GM12891 (cell line): Measurements from ENCODE around the gene VSX2.

Experiments used
- DNase-seq: peaks from one replicate; pipeline ENCODE4 v3.0.0; 2011; ENCODE audit warnings: low spot score; ENCODE audit not compliant: insufficient read length
- FAIRE-seq: peaks from 2 replicates; lab custom pipeline; 2011; peaks lifted over from hg19 to GRCh38; lab: Jason Lieb, UNC
- PAX5 ChIP-seq: IDR thresholded peaks from 2 replicates; pipeline ENCODE4 v1.6.1; 2011; ENCODE audit warnings: low read length, moderate library complexity, mild to moderate bottlenecking; ENCODE audit not compliant: insufficient read depth, severe bottlenecking
- POLR2A ChIP-seq: IDR thresholded peaks from 2 replicates; pipeline ENCODE4 v1.6.1; 2011; ENCODE audit warnings: low read depth, low read length, control low read depth
- POLR2AphosphoS5 ChIP-seq: IDR thresholded peaks from 2 replicates; pipeline ENCODE4 v1.6.1; 2011; ENCODE audit warnings: low read depth, low read length, control low read depth
- POU2F2 ChIP-seq: IDR thresholded peaks from 2 replicates; pipeline ENCODE4 v1.6.1; 2011; ENCODE audit warnings: low read depth, mild to moderate bottlenecking, control low read depth, low read length, moderate library complexity
- SPI1 ChIP-seq: IDR thresholded peaks from 2 replicates; pipeline ENCODE4 v1.6.1; 2011; ENCODE audit warnings: low read depth, low read length, control low read depth
- TAF1 ChIP-seq: IDR thresholded peaks from 2 replicates; pipeline ENCODE4 v1.6.1; 2011; ENCODE audit warnings: low read depth, low read length, control low read depth

The VSX2 gene

DNA sequence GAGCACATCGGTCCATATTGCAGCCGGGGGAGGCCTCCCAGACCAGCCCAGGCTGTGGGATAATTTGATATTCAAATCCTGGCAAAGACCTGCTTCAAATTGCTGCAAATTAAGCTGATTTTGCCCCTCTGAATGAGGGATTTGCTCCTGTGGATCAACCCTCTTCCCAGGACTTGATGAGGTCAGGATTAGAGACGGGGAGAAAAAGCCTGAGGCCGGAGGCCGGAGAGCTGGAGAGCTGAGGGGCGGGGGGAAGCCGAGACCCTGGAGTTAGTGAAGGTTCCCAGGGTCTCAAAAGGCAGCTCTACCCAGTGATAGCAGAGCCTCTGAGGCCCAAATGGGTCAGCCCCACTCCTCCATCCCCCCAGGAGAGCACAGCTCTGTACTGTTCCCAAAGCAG is 17.5 kb upstream of the VSX2 start:
- DNase-seq = no peak
- no peak for FAIRE-seq
- TF ChIP-seq TAF1 (no peak), POLR2A (no peak), SPI1 (no peak), PAX5 (no peak), POLR2AphosphoS5 (no peak), POU2F2 (no peak)

DNA sequence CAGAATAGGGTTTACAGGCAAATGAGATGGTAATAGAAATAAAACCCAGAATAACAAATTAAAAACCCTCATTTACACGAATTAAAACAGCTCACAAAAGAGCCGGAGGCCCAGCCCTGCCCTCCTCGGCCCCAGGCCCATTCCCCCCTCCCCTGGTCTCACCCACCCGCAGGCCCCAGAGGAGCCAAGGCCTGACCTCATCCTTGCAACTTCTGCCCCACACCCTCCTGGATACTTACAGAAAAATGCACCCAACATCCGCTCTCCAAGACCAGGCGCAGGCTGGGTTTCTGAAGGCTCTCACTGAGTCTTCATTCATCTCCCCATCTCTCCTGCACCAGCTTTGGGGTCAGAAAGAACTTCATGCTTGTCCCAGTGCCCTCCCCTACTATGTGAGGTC is 16.2 kb upstream of the VSX2 start:
- DNase-seq (no peak), FAIRE-seq (no peak)
- TF ChIP-seq PAX5 = no peak
- TF ChIP-seq POU2F2 = no peak
- TF ChIP-seq POLR2A = no peak
- TF ChIP-seq TAF1 = no peak
- TF ChIP-seq SPI1 = no peak
- TF ChIP-seq POLR2AphosphoS5 = no peak

DNA sequence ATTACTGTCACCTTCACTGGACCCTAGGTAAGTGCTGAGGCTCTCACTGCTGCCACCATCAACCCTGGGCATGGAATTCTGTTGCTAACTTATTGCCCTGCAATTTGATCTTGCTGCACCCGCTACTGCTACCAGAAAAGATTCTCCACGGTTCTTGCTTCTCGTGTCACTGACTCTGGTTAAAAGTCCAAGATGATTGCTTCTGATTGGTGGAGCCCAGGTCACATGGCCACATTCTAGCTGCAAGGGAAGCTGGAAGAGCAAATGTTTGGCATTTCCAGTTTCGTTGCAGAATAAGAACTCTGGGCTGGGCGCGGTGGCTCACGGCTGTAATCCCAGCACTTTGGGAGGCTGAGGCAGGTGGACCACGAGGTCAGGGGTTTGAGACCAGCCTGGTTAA is 7.5 kb upstream of the VSX2 start:
- no peak for FAIRE-seq
- no peak for DNase-seq
- no peak for TF ChIP-seq SPI1
- no peak for TF ChIP-seq PAX5
- no peak for TF ChIP-seq TAF1

DNA sequence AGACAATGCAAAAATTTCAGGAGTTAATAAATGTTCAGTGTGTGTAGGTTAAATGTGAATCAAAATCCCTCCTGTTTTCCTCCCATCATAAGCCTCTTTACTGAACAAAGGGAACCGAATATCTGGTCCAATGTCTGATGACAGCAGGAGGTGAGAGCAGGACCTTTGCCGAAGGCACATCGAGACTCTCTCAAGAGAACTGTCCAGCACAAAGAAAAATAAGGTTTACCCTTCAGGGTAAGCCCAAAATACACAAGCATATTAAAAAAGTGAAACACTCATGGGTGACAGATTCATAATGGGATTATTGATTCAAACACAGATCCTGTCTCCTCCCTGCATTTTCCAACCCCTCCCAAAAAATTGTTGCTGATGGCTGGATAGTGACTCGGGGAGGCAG is 4.2 kb upstream of the VSX2 start:
- TF ChIP-seq TAF1 = no peak
- DNase-seq (no peak), FAIRE-seq (no peak)

DNA sequence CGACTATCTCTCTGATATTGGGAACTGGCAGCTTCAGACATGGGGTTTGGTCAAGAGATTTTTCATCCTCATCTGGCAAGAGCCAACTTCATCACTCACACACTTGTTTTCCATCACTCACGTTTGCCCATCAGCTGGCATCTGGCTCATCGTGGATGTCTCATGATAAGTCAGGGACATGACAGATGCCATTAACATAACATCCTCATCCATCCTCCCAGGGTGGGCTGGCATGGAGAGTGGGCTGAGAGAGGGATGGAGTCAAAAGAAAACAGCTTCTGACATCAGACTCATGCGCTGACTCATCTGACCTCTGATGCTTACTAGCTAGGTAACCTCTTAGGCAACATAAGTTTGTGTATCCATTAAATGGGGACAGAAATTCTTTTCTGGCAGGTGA is 1.8 kb upstream of the VSX2 start:
- no peak for DNase-seq
- no peak for FAIRE-seq
- TF ChIP-seq POU2F2 = no peak
- no peak for TF ChIP-seq TAF1
- TF ChIP-seq SPI1 = no peak
- TF ChIP-seq POLR2A = no peak
- TF ChIP-seq POLR2AphosphoS5 = no peak
- TF ChIP-seq PAX5 = no peak

DNA sequence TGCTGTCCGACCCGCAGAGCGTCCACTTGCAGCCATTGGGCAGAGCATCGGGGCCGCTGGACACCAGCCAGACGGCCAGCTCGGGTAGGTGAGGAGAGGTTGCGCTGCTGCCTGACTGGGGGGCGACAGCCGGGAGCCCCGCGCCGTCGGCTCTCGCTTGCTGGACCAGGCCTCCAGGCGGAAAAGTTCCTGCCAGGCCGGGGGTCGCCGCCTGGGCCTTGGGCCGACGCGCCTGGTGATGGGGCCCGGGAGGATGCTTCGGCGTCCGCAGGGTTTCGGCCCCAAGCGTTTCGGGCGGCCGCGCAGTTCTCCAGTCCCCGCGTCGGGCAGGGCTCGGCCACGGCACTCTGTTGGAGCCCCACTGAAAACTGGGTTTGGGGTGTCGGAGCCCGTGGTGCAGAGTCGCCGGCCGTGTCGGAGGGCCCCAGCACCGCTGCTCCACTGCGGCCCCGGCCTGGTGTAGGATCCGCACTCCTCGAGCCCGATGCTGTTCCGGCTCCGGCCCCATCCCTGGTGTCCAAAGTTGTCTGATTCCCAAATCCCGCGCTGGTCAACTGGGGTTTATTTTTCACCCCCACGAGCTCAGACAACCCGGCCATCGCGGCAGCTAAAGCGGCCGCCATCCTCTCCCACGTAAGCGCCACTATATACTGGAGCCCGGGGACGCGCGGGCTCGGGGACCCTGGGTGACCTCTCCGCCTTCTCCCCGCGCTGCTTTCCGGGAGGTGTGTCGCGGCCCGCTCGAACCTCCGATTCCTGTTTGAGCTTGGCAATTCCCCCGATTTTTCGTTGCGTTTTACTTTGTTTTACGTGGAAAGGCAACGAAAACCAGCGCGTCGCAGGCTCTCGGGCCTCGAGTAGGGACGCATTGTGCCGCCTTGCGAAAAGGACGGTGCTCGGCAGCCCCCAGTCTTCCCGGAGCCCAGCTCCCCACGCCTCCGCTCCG is 872 bp downstream of the VSX2 start:
- no peak for FAIRE-seq
- no peak for DNase-seq
- TF ChIP-seq PAX5 (no peak), SPI1 (no peak)

DNA sequence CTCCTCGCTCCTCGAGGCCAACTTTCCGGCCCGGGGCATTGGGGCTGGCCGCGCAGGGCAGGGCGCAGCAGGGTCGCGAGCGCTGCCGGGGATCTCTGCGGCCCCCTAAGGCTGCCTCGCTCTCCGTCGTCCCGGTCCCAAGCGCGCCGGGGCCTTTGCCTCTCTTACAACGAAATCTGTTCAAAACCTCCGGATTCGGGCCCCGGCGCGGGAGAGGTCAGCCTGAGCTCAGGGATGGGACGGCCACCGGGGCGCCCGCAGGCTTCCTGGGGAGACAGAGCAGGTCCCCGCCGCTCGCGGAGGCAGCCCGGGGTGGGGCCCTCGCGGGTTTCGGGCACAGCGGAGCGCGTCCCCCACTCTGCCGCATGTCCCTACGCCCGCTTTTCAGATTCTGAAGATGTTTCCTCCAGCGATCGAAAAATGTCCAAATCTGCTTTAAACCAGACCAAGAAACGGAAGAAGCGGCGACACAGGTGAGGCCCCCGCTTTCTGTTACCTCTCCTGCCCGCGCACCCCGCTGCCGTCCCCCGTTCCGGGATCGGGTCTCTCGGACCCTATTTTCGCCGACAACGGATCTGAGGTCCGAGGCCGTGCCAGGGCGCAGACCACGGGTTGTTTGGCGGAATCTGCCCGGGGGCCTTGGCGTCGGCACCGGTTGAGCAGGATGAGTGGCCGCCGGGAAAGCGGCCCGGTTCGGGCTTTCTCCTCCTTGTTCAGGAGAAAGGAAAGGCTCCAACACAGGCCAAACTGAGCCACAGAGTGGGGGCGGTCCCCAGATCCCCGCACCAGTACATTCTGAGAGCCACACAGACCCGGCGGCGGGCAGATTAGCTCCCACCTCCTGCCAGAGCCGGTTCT is 1.8 kb downstream of the VSX2 start:
- TF ChIP-seq POLR2AphosphoS5 = no peak
- no peak for TF ChIP-seq SPI1
- no peak for DNase-seq
- no peak for FAIRE-seq

DNA sequence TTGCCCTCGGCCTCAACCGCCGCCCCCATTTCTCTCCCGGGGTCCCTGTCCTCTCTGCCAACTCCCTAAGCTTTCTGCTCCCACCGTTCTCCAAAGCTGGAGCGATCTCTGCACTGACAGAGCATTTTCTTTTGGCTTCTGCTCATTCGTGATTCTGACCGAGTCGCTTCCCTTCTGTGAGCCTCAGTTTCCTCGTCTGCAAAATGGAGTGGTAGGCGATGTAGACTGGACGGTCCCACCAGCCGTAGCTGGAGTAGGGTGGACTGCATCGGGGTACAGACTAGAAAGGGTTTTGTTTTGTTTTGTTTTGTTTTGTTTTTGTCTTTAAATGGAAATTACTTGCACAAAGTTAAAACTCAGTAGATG is 2.4 kb downstream of the VSX2 start:
- TF ChIP-seq POLR2AphosphoS5 = no peak
- no peak for TF ChIP-seq POU2F2
- no peak for TF ChIP-seq POLR2A
- no peak for TF ChIP-seq PAX5
- TF ChIP-seq TAF1 = no peak
- no peak for TF ChIP-seq SPI1
- DNase-seq (no peak), FAIRE-seq (no peak)

DNA sequence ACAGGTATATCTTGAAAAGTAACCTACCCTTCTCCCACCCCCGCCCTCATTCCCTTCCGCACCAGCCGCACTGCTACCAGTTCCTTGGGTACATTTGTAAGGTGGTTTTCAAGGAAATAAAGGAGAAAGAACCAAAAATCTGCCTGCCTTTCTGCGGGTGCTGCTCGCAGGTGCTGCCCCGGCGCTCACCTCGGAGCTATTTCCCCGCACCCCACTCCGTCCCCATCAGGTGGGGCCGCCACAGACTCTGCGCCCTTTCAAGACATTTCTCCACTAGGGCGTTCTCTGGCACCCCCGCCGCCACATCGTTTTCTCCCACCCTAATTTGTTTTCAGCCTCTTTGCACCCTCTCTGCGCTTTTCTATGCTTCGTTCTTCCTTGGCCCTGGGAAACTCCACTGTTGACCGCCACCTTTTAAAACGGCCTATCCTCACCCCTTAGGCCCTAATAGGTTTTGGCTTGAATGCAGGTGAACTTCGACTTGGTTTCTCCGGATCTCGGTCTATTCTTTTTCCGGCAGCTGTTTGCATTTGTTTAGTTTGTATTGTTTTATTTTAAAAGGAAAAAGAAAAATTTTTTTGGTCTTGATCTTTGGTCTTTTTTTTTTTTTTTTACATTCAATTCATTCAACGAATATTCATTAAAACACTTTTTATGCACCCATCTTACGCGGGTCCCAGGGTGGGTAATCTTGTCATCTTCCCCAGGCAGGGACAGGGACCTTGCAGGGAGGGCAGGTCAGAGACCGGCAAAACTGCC is 3.0 kb downstream of the VSX2 start:
- DNase-seq (no peak), FAIRE-seq (no peak)
- no peak for TF ChIP-seq PAX5
- no peak for TF ChIP-seq POLR2A
- TF ChIP-seq SPI1 = no peak
- TF ChIP-seq TAF1 = no peak
- TF ChIP-seq POU2F2 = no peak
- no peak for TF ChIP-seq POLR2AphosphoS5

DNA sequence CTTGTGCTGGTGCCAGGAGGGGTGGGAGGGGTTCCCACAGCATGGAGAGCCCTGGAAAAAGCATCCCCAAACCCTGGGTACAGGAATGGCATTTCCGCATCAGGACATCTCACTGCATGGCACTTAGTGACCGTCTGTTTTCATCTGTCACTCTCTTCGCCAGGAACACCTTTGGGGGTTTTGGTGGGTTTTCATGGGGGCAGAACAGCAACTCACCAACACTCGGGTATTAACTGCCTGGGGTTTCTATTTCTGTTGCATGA is 3.5 kb downstream of the VSX2 start:
- FAIRE-seq (no peak), DNase-seq (no peak)
- no peak for TF ChIP-seq PAX5
- TF ChIP-seq POLR2A = no peak
- no peak for TF ChIP-seq TAF1
- no peak for TF ChIP-seq SPI1
- TF ChIP-seq POU2F2 = no peak
- TF ChIP-seq POLR2AphosphoS5 = no peak
